Measurements from ENCODE around the gene TMPRSS12.

DNA sequence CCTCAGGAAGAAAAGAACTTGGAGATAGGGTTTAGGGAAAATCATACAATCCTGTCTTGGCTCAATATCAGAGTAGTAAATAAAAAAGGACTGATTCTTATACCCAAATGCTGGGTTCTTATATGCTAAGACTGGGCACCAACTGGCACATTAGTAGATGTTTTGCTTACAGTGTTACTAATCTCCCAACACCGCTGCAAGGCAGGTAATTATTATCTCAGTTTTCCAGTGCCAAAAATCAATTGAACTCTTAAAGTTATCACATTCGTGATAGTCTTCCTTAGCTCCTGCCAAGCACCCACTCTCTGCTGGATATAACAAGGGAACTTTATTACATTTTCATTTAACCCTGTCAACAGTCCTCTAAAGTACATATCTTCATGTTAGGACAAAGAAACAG, 84.6 kb downstream of the TMPRSS12 start:
- TF ChIP-seq, protein P1, sequence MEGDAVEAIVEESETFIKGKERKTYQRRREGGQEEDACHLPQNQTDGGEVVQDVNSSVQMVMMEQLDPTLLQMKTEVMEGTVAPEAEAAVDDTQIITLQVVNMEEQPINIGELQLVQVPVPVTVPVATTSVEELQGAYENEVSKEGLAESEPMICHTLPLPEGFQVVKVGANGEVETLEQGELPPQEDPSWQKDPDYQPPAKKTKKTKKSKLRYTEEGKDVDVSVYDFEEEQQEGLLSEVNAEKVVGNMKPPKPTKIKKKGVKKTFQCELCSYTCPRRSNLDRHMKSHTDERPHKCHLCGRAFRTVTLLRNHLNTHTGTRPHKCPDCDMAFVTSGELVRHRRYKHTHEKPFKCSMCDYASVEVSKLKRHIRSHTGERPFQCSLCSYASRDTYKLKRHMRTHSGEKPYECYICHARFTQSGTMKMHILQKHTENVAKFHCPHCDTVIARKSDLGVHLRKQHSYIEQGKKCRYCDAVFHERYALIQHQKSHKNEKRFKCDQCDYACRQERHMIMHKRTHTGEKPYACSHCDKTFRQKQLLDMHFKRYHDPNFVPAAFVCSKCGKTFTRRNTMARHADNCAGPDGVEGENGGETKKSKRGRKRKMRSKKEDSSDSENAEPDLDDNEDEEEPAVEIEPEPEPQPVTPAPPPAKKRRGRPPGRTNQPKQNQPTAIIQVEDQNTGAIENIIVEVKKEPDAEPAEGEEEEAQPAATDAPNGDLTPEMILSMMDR (IDR thresholded peaks at IDR 0.05 in 8 of 11, conservative IDR thresholded peaks at IDR 0.05 in 3 of 11) = no peak
- TF ChIP-seq POLR2A (IDR thresholded peaks at IDR 0.05) (no peak), POLR2AphosphoS5 (IDR thresholded peaks at IDR 0.05) (no peak)

Measured in spleen (tissue), 7 donors.